ENCODE results near the gene FOXC1. TPM values are rescaled to one million over a fixed set of nuclear protein-coding genes. Genes with fewer than 3 reads are reported as not detected.

Gene FOXC1
- total RNA-seq, 2 donors from 2014 or later, result 0.21 TPM; not detected in 1

- H3K27ac Mint-ChIP-seq, result no peak overlapping the region
- H3K27me3 Mint-ChIP-seq, result peaks cover 47% of the 10 kb centered on the region
- DNase-seq (no peak), ATAC-seq (no peak)
- H3K4me3 Mint-ChIP-seq, result no peak overlapping the region
- no peaks in the 10 kb centered on the region for H3K9me3 ChIP-seq (ENCODE audit: control insufficient read depth, low read length, poor library complexity, severe bottlenecking)
- no peaks in the 10 kb centered on the region for H3K36me3 Mint-ChIP-seq (ENCODE audit: low read depth)
- no peaks in the 10 kb centered on the region for H3K4me1 Mint-ChIP-seq
These were observed 32.5 kb upstream of the FOXC1 start for GRCh38 chr6:1577146-1577680.

GRCh38 chr6:1577896-1578745 lies 31.6 kb upstream of the FOXC1 start:
- H3K4me3 Mint-ChIP-seq, result no peak overlapping the region
- H3K36me3 Mint-ChIP-seq (ENCODE audit: low read depth), result no peaks in the 10 kb centered on the region
- H3K4me1 Mint-ChIP-seq, result no peaks in the 10 kb centered on the region
- H3K27ac Mint-ChIP-seq, result no peak overlapping the region
- H3K9me3 ChIP-seq (ENCODE audit: control insufficient read depth, low read length, poor library complexity, severe bottlenecking), result no peaks in the 10 kb centered on the region
- no peak for DNase-seq
- H3K27me3 Mint-ChIP-seq, result peaks cover 48% of the 10 kb centered on the region
- ATAC-seq, result no peak

GRCh38 chr6:1579096-1579495 lies 30.6 kb upstream of the FOXC1 start:
- no peak overlapping the region for H3K4me3 Mint-ChIP-seq
- H3K27me3 Mint-ChIP-seq, result peaks cover 53% of the 10 kb centered on the region
- no peaks in the 10 kb centered on the region for H3K36me3 Mint-ChIP-seq (ENCODE audit: low read depth)
- no peaks in the 10 kb centered on the region for H3K4me1 Mint-ChIP-seq
- H3K27ac Mint-ChIP-seq, result no peak overlapping the region
- ATAC-seq (no peak), DNase-seq (no peak)
- H3K9me3 ChIP-seq (ENCODE audit: control insufficient read depth, low read length, poor library complexity, severe bottlenecking), result no peaks in the 10 kb centered on the region

- no peak for ATAC-seq
- Mint-ChIP-seq H3K4me3 (no peak overlapping the region), H3K27me3 (peaks cover 51% of the 10 kb centered on the region), H3K36me3 (ENCODE audit: low read depth) (no peaks in the 10 kb centered on the region), H3K27ac (no peak overlapping the region), H3K4me1 (no peaks in the 10 kb centered on the region)
- no peaks in the 10 kb centered on the region for H3K9me3 ChIP-seq (ENCODE audit: control insufficient read depth, low read length, poor library complexity, severe bottlenecking)
- no peak for DNase-seq
These were observed 29.6 kb upstream of the FOXC1 start for GRCh38 chr6:1580109-1580508.

GRCh38 chr6:1580585-1580984 lies 29.1 kb upstream of the FOXC1 start:
- H3K9me3 ChIP-seq (ENCODE audit: control insufficient read depth, low read length, poor library complexity, severe bottlenecking), result no peaks in the 10 kb centered on the region
- Mint-ChIP-seq H3K27ac (no peak overlapping the region), H3K4me3 (no peak overlapping the region), H3K27me3 (peaks cover 51% of the 10 kb centered on the region), H3K36me3 (ENCODE audit: low read depth) (no peaks in the 10 kb centered on the region), H3K4me1 (no peaks in the 10 kb centered on the region)
- ATAC-seq (no peak), DNase-seq (no peak)

- H3K27ac Mint-ChIP-seq, result no peak overlapping the region
These were observed 28.4 kb upstream of the FOXC1 start for GRCh38 chr6:1581120-1581991.

GRCh38 chr6:1584146-1584545 lies 25.6 kb upstream of the FOXC1 start:
- DNase-seq (no peak), ATAC-seq (no peak)
- peaks cover 54% of the 10 kb centered on the region for H3K27me3 Mint-ChIP-seq
- H3K36me3 Mint-ChIP-seq (ENCODE audit: low read depth), result peaks cover 3% of the 10 kb centered on the region
- no peak overlapping the region for H3K4me3 Mint-ChIP-seq
- H3K9me3 ChIP-seq (ENCODE audit: control insufficient read depth, low read length, poor library complexity, severe bottlenecking), result no peaks in the 10 kb centered on the region
- peaks cover 5% of the 10 kb centered on the region for H3K4me1 Mint-ChIP-seq
- no peak overlapping the region for H3K27ac Mint-ChIP-seq

More at GRCh38 chr6:1581120-1581991, 28.4 kb upstream of the FOXC1 start:
- H3K9me3 ChIP-seq (ENCODE audit: control insufficient read depth, low read length, poor library complexity, severe bottlenecking), result no peaks in the 10 kb centered on the region
- Mint-ChIP-seq H3K4me3 (no peak overlapping the region), H3K27me3 (peaks cover 49% of the 10 kb centered on the region), H3K36me3 (ENCODE audit: low read depth) (no peaks in the 10 kb centered on the region), H3K4me1 (no peaks in the 10 kb centered on the region)
- no peak for DNase-seq
- no peak for ATAC-seq

- DNase-seq (no peak), ATAC-seq (no peak)
- Mint-ChIP-seq H3K4me1 (peaks cover 5% of the 10 kb centered on the region), H3K36me3 (ENCODE audit: low read depth) (peaks cover 3% of the 10 kb centered on the region), H3K27me3 (peaks cover 57% of the 10 kb centered on the region), H3K27ac (no peak overlapping the region), H3K4me3 (no peak overlapping the region)
- no peaks in the 10 kb centered on the region for H3K9me3 ChIP-seq (ENCODE audit: control insufficient read depth, low read length, poor library complexity, severe bottlenecking)
These were observed 24.6 kb upstream of the FOXC1 start for GRCh38 chr6:1584996-1585668.

- no peak for ATAC-seq
- H3K27ac Mint-ChIP-seq, result no peak overlapping the region
- DNase-seq, result no peak
- H3K4me3 Mint-ChIP-seq, result no peak overlapping the region
- peaks cover 58% of the 10 kb centered on the region for H3K27me3 Mint-ChIP-seq
- H3K4me1 Mint-ChIP-seq, result peaks cover 5% of the 10 kb centered on the region
- peaks cover 3% of the 10 kb centered on the region for H3K36me3 Mint-ChIP-seq (ENCODE audit: low read depth)
- no peaks in the 10 kb centered on the region for H3K9me3 ChIP-seq (ENCODE audit: control insufficient read depth, low read length, poor library complexity, severe bottlenecking)
These were observed 24.1 kb upstream of the FOXC1 start for GRCh38 chr6:1585669-1586049.

GRCh38 chr6:1586256-1586655 lies 23.5 kb upstream of the FOXC1 start:
- peaks cover 5% of the 10 kb centered on the region for H3K4me1 Mint-ChIP-seq
- no peaks in the 10 kb centered on the region for H3K9me3 ChIP-seq (ENCODE audit: control insufficient read depth, low read length, poor library complexity, severe bottlenecking)
- H3K36me3 Mint-ChIP-seq (ENCODE audit: low read depth), result peaks cover 3% of the 10 kb centered on the region
- ATAC-seq, result no peak
- DNase-seq, result no peak
- no peak overlapping the region for H3K27ac Mint-ChIP-seq
- no peak overlapping the region for H3K4me3 Mint-ChIP-seq
- peaks cover 59% of the 10 kb centered on the region for H3K27me3 Mint-ChIP-seq

- no peak overlapping the region for H3K4me3 Mint-ChIP-seq
- peaks cover 59% of the 10 kb centered on the region for H3K27me3 Mint-ChIP-seq
- peaks cover 5% of the 10 kb centered on the region for H3K4me1 Mint-ChIP-seq
These were observed 22.8 kb upstream of the FOXC1 start for GRCh38 chr6:1586861-1587450.

GRCh38 chr6:1587546-1587945 lies 22.2 kb upstream of the FOXC1 start:
- no peak overlapping the region for H3K27ac Mint-ChIP-seq
- peaks cover 63% of the 10 kb centered on the region for H3K27me3 Mint-ChIP-seq
- DNase-seq (no peak), ATAC-seq (no peak)
- H3K9me3 ChIP-seq (ENCODE audit: control insufficient read depth, low read length, poor library complexity, severe bottlenecking), result no peaks in the 10 kb centered on the region
- H3K36me3 Mint-ChIP-seq (ENCODE audit: low read depth), result peaks cover 3% of the 10 kb centered on the region
- H3K4me3 Mint-ChIP-seq, result no peak overlapping the region
- H3K4me1 Mint-ChIP-seq, result peaks cover 5% of the 10 kb centered on the region

More at GRCh38 chr6:1586861-1587450, 22.8 kb upstream of the FOXC1 start:
- peaks cover 3% of the 10 kb centered on the region for H3K36me3 Mint-ChIP-seq (ENCODE audit: low read depth)
- no peak for DNase-seq
- ATAC-seq, result no peak
- no peaks in the 10 kb centered on the region for H3K9me3 ChIP-seq (ENCODE audit: control insufficient read depth, low read length, poor library complexity, severe bottlenecking)
- H3K27ac Mint-ChIP-seq, result no peak overlapping the region

Measured in T-helper 17 cell (primary cell).